Prostate gland (tissue), 2 donors: ENCODE measurements around the gene BSPRY. TPM values are rescaled to one million over a fixed set of nuclear protein-coding genes. Genes with fewer than 3 reads are reported as not detected.
"Not testable (repeated sequence)": the region's sequence is repeated elsewhere in the genome, so short reads cannot be mapped to it uniquely, and the experiment has no call there.

Experiments used
- DNase-seq: peaks from one replicate; pipeline ENCODE4 v3.0.0-alpha.2; 2019; ENCODE audit warnings: low spot score
- H3K27ac ChIP-seq, 2 donors: fragments of 200-600 bp; sonication (generic); 2 replicates each; pipeline ENCODE4 v1.5.1; 2017 to 2019
- H3K27me3 ChIP-seq: fragments of 200-600 bp; sonication (generic); replicated peaks from 2 replicates; pipeline ENCODE4 v1.5.1; 2019; ENCODE audit not compliant: insufficient read depth
- H3K36me3 ChIP-seq, 2 donors: fragments of 200-600 bp; sonication (generic); 1 replicate in 1 of 2; 2 replicates in 1 of 2; pipeline versions ENCODE4 v1.5.1 to v1.8.1; 2017 to 2019
- H3K4me1 ChIP-seq: fragments of 200-600 bp; sonication (generic); replicated peaks from 2 replicates; pipeline ENCODE4 v1.5.1; 2019
- H3K4me3 ChIP-seq, 2 donors: fragments of 200-600 bp; sonication (generic); 2 replicates each; pipeline ENCODE4 v1.5.1; 2017 to 2019
- H3K9me3 ChIP-seq: fragments of 200-600 bp; sonication (generic); 2 replicates; pipeline ENCODE4 v1.5.1; 2017
- CTCF ChIP-seq, 4 experiments: fragments of 200-600 bp in 2 of 4; fragments of 450-650 bp in 2 of 4; sonication (generic) in 2 of 4; IDR thresholded peaks; 1 replicate in 3 of 4; 2 replicates in 1 of 4; pipeline ENCODE4 v1.5.1; 2016 to 2019; ENCODE audit warnings: antibody characterized with exemption in 4 of 4, mild to moderate bottlenecking in 2 of 4, moderate library complexity in 2 of 4
- POLR2A ChIP-seq: fragments of 450-650 bp; IDR thresholded peaks from one replicate; pipeline ENCODE4 v1.6.1; 2016; ENCODE audit warnings: antibody characterized with exemption, mild to moderate bottlenecking
- POLR2AphosphoS5 ChIP-seq: sonication (generic); formaldehyde crosslinking; IDR thresholded peaks from one replicate; pipeline ENCODE4 v1.6.1; 2017; ENCODE audit warnings: antibody characterized with exemption
- WGBS: methylation state at CpG from one replicate; pipeline ENCODE4 v1.1.5; 2018; 5-methylcytosine and 5-hydroxymethylcytosine counted together
- intact Hi-C: fragments of 100-400 bp; cut with DNase I; formaldehyde crosslinking; loops from one replicate; pipeline ENCODE4 v1.14.2; 2022
- total RNA-seq, 2 donors: library from RNA; depleted of rRNA; stranded (reverse); fragments of >200 nt; gene quantifications; one replicate each; pipeline ENCODE4 v1.1.0, GENCODE V29; 2016

BSPRY gene
- total RNA-seq, 2 donors from 2014 or later: 8.4 to 21.8 TPM

- Histone ChIP-seq H3K36me3 (no peaks in the 10 kb centered on the region), H3K4me3 (no peak overlapping the region), H3K27me3 (no peaks in the 10 kb centered on the region), H3K27ac (no peak overlapping the region), H3K4me1 (no peaks in the 10 kb centered on the region), H3K9me3 (no peaks in the 10 kb centered on the region)
- TF ChIP-seq CTCF (IDR thresholded peaks at IDR 0.05) (no peak), POLR2AphosphoS5 (no peak), POLR2A (no peak)
- DNase-seq: no peak
- WGBS: 87% methylated on average over 15 of the region's 15 CpGs
- intact Hi-C loops: no loop called here
Observed at GRCh38 chr9:113360242-113360842, 11.0 kb downstream of the BSPRY start.

GRCh38 chr9:113361304-113362018, 12.1 kb downstream of the BSPRY start:
- TF ChIP-seq POLR2A: no peak
- TF ChIP-seq CTCF (IDR thresholded peaks at IDR 0.05): no peak
- no peak for TF ChIP-seq POLR2AphosphoS5
- Histone ChIP-seq H3K4me3 (no peak overlapping the region), H3K27ac (no peak overlapping the region), H3K4me1 (no peaks in the 10 kb centered on the region), H3K36me3 (no peaks in the 10 kb centered on the region), H3K27me3 (no peaks in the 10 kb centered on the region), H3K9me3 (no peaks in the 10 kb centered on the region)
- 32% methylated on average over 7 of the region's 7 CpGs for WGBS
- no peak for DNase-seq
- intact Hi-C loops: no loop called here

- no peak overlapping the region for H3K4me3 ChIP-seq
- DNase-seq: no peak
- H3K4me1 ChIP-seq: no peaks in the 10 kb centered on the region
- 82% methylated on average over 3 of the region's 3 CpGs for WGBS
- H3K36me3 ChIP-seq: no peaks in the 10 kb centered on the region
- intact Hi-C loops: no loop called here
- no peaks in the 10 kb centered on the region for H3K9me3 ChIP-seq
- TF ChIP-seq CTCF (IDR thresholded peaks at IDR 0.05) (no peak), POLR2AphosphoS5 (no peak), POLR2A (no peak)
- H3K27me3 ChIP-seq: no peaks in the 10 kb centered on the region
- no peak overlapping the region for H3K27ac ChIP-seq
Observed at GRCh38 chr9:113363336-113363735, 14.0 kb downstream of the BSPRY start.

GRCh38 chr9:113364951-113365350, 15.6 kb downstream of the BSPRY start:
- no peak overlapping the region for H3K4me3 ChIP-seq
- H3K9me3 ChIP-seq: no peaks in the 10 kb centered on the region
- WGBS: 61% methylated on average over 1 of the region's 1 CpG
- H3K27ac ChIP-seq: no peak overlapping the region
- no peaks in the 10 kb centered on the region for H3K27me3 ChIP-seq
- TF ChIP-seq CTCF (IDR thresholded peaks at IDR 0.05): no peak
- TF ChIP-seq POLR2AphosphoS5: no peak
- TF ChIP-seq POLR2A: no peak
- H3K4me1 ChIP-seq: no peaks in the 10 kb centered on the region
- DNase-seq: no peak
- H3K36me3 ChIP-seq: no peaks in the 10 kb centered on the region
- intact Hi-C loops: no loop called here

GRCh38 chr9:113365652-113366051, 16.3 kb downstream of the BSPRY start:
- DNase-seq, H3K4me1 ChIP-seq, H3K27me3 ChIP-seq, H3K27ac ChIP-seq, H3K9me3 ChIP-seq, H3K36me3 ChIP-seq, H3K4me3 ChIP-seq, intact Hi-C loops: not testable (repeated sequence)
- 79% methylated on average over 3 of the region's 3 CpGs for whole genome bisulfite sequencing
